Panc1 (cell line): ENCODE data around the gene KCNJ1. TPM values are rescaled to one million over a fixed set of nuclear protein-coding genes. Genes with fewer than 3 reads are reported as not detected.

Experiments used
- ATAC-seq: fragments of 200-7000 bp; cut with Tn5 transposase; 2 replicates; pipeline ENCODE4 v1.9.1; 2020; ENCODE audit warnings: mild to moderate bottlenecking, moderate library complexity
- BruUV-seq: library from RNA; stranded (reverse); fragments of 400-500 nt; replicated peaks from 2 replicates; lab custom pipeline; 2021; lab: Mats Ljungman, UMichigan
- CTCF ChIA-PET: fragments of 300-600 bp; sonication (Branson Sonifier 250); formaldehyde crosslinking; loops from one replicate; lab custom pipeline; 2022; ENCODE audit warnings: antibody characterized with exemption; lab: Charles Lee
- POLR2A ChIA-PET: fragments of 300-600 bp; sonication (Branson Sonifier 250); formaldehyde crosslinking; loops from one replicate; lab custom pipeline; 2022; ENCODE audit warnings: antibody characterized with exemption; lab: Charles Lee
- DNase-seq: peaks from one replicate; pipeline ENCODE4 v3.0.0-alpha.2; 2010; ENCODE audit warnings: low read depth, low spot score
- H3K27ac ChIP-seq: 2 replicates; pipeline ENCODE4 v1.5.1; 2011; ENCODE audit warnings: mild to moderate bottlenecking, low read length, inconsistent platforms
- H3K27me3 ChIP-seq: fragments of 200-500 bp; sonication (Bioruptor generic); 2 replicates; pipeline ENCODE4 v1.6.0; 2014; ENCODE audit warnings: low read length, inconsistent platforms; ENCODE audit not compliant: control insufficient read depth, insufficient read depth
- H3K36me3 ChIP-seq: fragments of 200-500 bp; sonication (Bioruptor generic); 2 replicates; pipeline ENCODE4 v1.5.1; 2014; ENCODE audit warnings: inconsistent platforms, mild to moderate bottlenecking, low read length, moderate library complexity; ENCODE audit not compliant: control insufficient read depth, insufficient read depth
- H3K4me1 ChIP-seq: 2 replicates; pipeline ENCODE4 v1.5.1; 2011; ENCODE audit warnings: inconsistent platforms, mild to moderate bottlenecking, low read length, moderate library complexity; ENCODE audit not compliant: control insufficient read depth, insufficient read depth
- H3K4me3 ChIP-seq, 2 experiments: 2 replicates each; pipeline ENCODE4 v1.5.1; 2011 to 2012; ENCODE audit warnings: low read depth in 2 of 2, low read length in 2 of 2, mild to moderate bottlenecking in 2 of 2, inconsistent platforms in 1 of 2, moderate library complexity in 1 of 2
- H3K9me3 ChIP-seq: fragments of 200-500 bp; sonication (Bioruptor generic); 2 replicates; pipeline ENCODE4 v1.5.1; 2014; ENCODE audit warnings: low read depth, mild to moderate bottlenecking, inconsistent platforms, low read length, moderate library complexity; ENCODE audit not compliant: control insufficient read depth, insufficient read depth
- CTCF ChIP-seq: fragments of 450-650 bp; IDR thresholded peaks from 2 replicates; pipeline ENCODE4 v1.5.1; 2017; ENCODE audit warnings: mild to moderate bottlenecking
- POLR2AphosphoS5 ChIP-seq: IDR thresholded peaks from 2 replicates; pipeline ENCODE4 v1.6.1; 2012; ENCODE audit warnings: mild to moderate bottlenecking, low read depth, low read length, moderate library complexity
- REST ChIP-seq, 2 experiments: IDR thresholded peaks; 2 replicates each; pipeline ENCODE4 v1.6.1; 2011 to 2012; ENCODE audit warnings: low read depth in 2 of 2, control low read depth in 1 of 2, low read length in 1 of 2, mild to moderate bottlenecking in 1 of 2, moderate library complexity in 1 of 2; ENCODE audit not compliant: insufficient read depth in 1 of 2
- SIN3A ChIP-seq: IDR thresholded peaks from 2 replicates; pipeline ENCODE4 v1.6.1; 2012; ENCODE audit warnings: low read depth, mild to moderate bottlenecking, low read length, moderate library complexity, borderline replicate concordance; ENCODE audit not compliant: insufficient read depth
- TCF7L2 ChIP-seq: IDR thresholded peaks from 2 replicates; pipeline ENCODE4 v1.6.1; 2011; ENCODE audit warnings: mild to moderate bottlenecking, low read depth, low read length, inconsistent platforms
- in situ Hi-C: cut with HindIII; loops from 2 replicates; pipeline ENCODE4 v1.10.0; 2016; ENCODE audit warnings: low sequenced_read_pairs, low pct_unique_long_range_greater_than_20kb
- intact Hi-C: fragments of 100-400 bp; cut with micrococcal nuclease; formaldehyde crosslinking; loops from one replicate; pipeline ENCODE4 v1.10.0; 2022; ENCODE audit not compliant: unreplicated experiment
- total RNA-seq: library from RNA; stranded (reverse); gene quantifications from one replicate; pipeline ENCODE4 v1.2.1, GENCODE V29; 2021; ENCODE audit not compliant: unreplicated experiment

Gene KCNJ1
- total RNA-seq, 1 experiment from 2014 or later = not detected

- BruUV-seq = no TSS peak
- Histone ChIP-seq H3K9me3 (no peaks in the 10 kb centered on the region), H3K36me3 (no peaks in the 10 kb centered on the region), H3K27me3 (peaks cover 9% of the 10 kb centered on the region), H3K4me1 (no peaks in the 10 kb centered on the region), H3K27ac (no peak overlapping the region), H3K4me3 (no peak overlapping the region)
- TF ChIP-seq REST (IDR thresholded peaks at IDR 0.05; ENCODE audit: insufficient read depth in 1 of 2, low read depth in 2 of 2, low read length in 1 of 2) (no peak), TCF7L2 (no peak), POLR2AphosphoS5 (no peak), SIN3A (no peak), CTCF (no peak)
- DNase-seq (no peak), ATAC-seq (no peak)
- intact Hi-C loops (no loop called here), in situ Hi-C loops (no loop called here)
- POLR2A ChIA-PET = no interaction called here
- CTCF ChIA-PET = no interaction called here
Measured at GRCh38 chr11:128821556-128821955, 45.5 kb downstream of the KCNJ1 start.

GRCh38 chr11:128819198-128819597 lies 47.9 kb downstream of the KCNJ1 start:
- Histone ChIP-seq H3K27me3 (peaks cover 9% of the 10 kb centered on the region), H3K36me3 (no peaks in the 10 kb centered on the region), H3K27ac (no peak overlapping the region), H3K4me1 (no peaks in the 10 kb centered on the region), H3K9me3 (no peaks in the 10 kb centered on the region), H3K4me3 (no peak overlapping the region)
- ChIA-PET CTCF (no interaction called here), POLR2A (no interaction called here)
- DNase-seq = no peak
- no peak for TF ChIP-seq TCF7L2
- no peak for TF ChIP-seq SIN3A
- no peak for TF ChIP-seq POLR2AphosphoS5
- TF ChIP-seq CTCF = no peak
- TF ChIP-seq REST (IDR thresholded peaks at IDR 0.05; ENCODE audit: insufficient read depth in 1 of 2, low read depth in 2 of 2, low read length in 1 of 2) = no peak
- no peak for ATAC-seq
- intact Hi-C loops = no loop called here
- in situ Hi-C loops = no loop called here
- no TSS peak for BruUV-seq
